ENCODE data around the gene RTP4. TPM values are rescaled to one million over a fixed set of nuclear protein-coding genes. Genes with fewer than 3 reads are reported as not detected.

Gene RTP4
- total and polyA plus RNA-seq, 2 of the 8 experiments (the other 6 are each of a cell fraction or from before 2014, with no cell fraction given): not detected

GRCh38 chr3:187358068-187358467, 10.1 kb upstream of the RTP4 start:
- Histone ChIP-seq H3K14ac (ENCODE audit: insufficient read length) (no peak overlapping the region), H3K27ac (ENCODE audit: low read depth, low read length) (no peak overlapping the region), H2BK5ac (ENCODE audit: low read depth, low read length) (no peak overlapping the region), H2AFZ (ENCODE audit: low read length) (no peak overlapping the region), H3K56ac (replicated peaks; ENCODE audit: insufficient read length, low read depth, low read length) (no peak overlapping the region), H3K23ac (ENCODE audit: insufficient read length) (no peak overlapping the region), H2BK20ac (ENCODE audit: low read length) (peak overlapping the region; percentile 92; the same call in 1 of the 2 replicates), H3K4me3 (ENCODE audit: extremely low read depth in 1 of 4, insufficient read depth in 2 of 4, low read depth in 3 of 4, low read length in 4 of 4) (no peak overlapping the region), H4K91ac (replicated peaks; ENCODE audit: insufficient read length, low read length) (no peak overlapping the region), H3K79me2 (ENCODE audit: control insufficient read depth in 1 of 2, insufficient read depth in 2 of 2, low read length in 2 of 2) (no peaks in the 10 kb centered on the region), H2BK12ac (ENCODE audit: low read depth, low read length) (no peak overlapping the region; the same call in 1 of the 2 replicates), H3K36me3 (ENCODE audit: control insufficient read depth in 2 of 4, insufficient read depth in 4 of 4, low read length in 3 of 4) (no peaks in the 10 kb centered on the region), H3K79me1 (ENCODE audit: low read depth, low read length) (no peaks in the 10 kb centered on the region), H3K4ac (replicated peaks; ENCODE audit: insufficient read length, low read depth, low read length) (no peak overlapping the region), H3K23me2 (ENCODE audit: low read depth, low read length) (no peaks in the 10 kb centered on the region), H3K18ac (ENCODE audit: extremely low read depth, low read length) (no peak overlapping the region), H3K4me2 (ENCODE audit: insufficient read depth in 1 of 2, low read depth in 2 of 2, low read length in 2 of 2) (no peak overlapping the region), H2BK120ac (replicated peaks; ENCODE audit: low read depth, low read length) (no peak overlapping the region), H2AK5ac (ENCODE audit: low read depth, low read length) (no peak overlapping the region; the same call in 1 of the 2 replicates), H2BK15ac (ENCODE audit: low read length) (no peak overlapping the region), H3K27me3 (replicated peaks in 1 of 4; ENCODE audit: control insufficient read depth in 3 of 4, extremely low read depth in 1 of 4, insufficient read depth in 3 of 4, low read length in 3 of 4) (no peaks in the 10 kb centered on the region; a peak in 1 of 7 replicates), H3K9ac (replicated peaks in 1 of 4; ENCODE audit: extremely low read depth in 1 of 4, low read depth in 3 of 4, low read length in 3 of 4) (no peak overlapping the region), H3K9me3 (ENCODE audit: insufficient read depth in 2 of 2, low read depth in 1 of 2, low read length in 1 of 2) (no peaks in the 10 kb centered on the region), H4K20me1 (replicated peaks in 1 of 2; ENCODE audit: control insufficient read depth in 1 of 2, insufficient read depth in 2 of 2, low read length in 2 of 2) (no peaks in the 10 kb centered on the region), H4K8ac (ENCODE audit: extremely low read depth, insufficient read depth, low read length) (no peak overlapping the region), H3K4me1 (replicated peaks in 1 of 4; ENCODE audit: control insufficient read depth in 3 of 4, insufficient read depth in 4 of 4, low read length in 3 of 4) (peaks cover 0 to 24% (median 16%) of the 10 kb centered on the region in 4 experiments; a peak in 5 of 7 replicates), H4K5ac (ENCODE audit: insufficient read length, low read depth, low read length) (no peak overlapping the region)
- POLR2A ChIA-PET (ENCODE audit: partially characterized antibody): no interaction called here
- CTCF ChIA-PET (ENCODE audit: partially characterized antibody): interaction anchor here (1.6 to 9.8 kb wide), 5 partner anchors 13 to 321 kb away, joined by 4 to 75 read pairs (median 6); no protein-coding TSS in a partner anchor
- FAIRE-seq: no peak
- 88% methylated on average over 1 of the region's 1 CpG; no CpG with 5 or more reads in 1 of the 2 experiments for whole genome bisulfite sequencing, 2 experiments (ENCODE audit: extremely low coverage in 1 of 2, insufficient coverage in 1 of 2, insufficient read length in 1 of 2, insufficient replicate concordance in 2 of 2, low coverage in 1 of 2, low lambda C conversion rate in 2 of 2, missing lambda C conversion rate in 1 of 2)
- no peak for DNase-seq (ENCODE audit: low read depth in 1 of 2, low spot score in 2 of 2)
- TF ChIP-seq SAP30 (IDR thresholded peaks at IDR 0.05; ENCODE audit: insufficient read depth, insufficient replicate concordance, low read length) (no peak), FOSL1 (IDR thresholded peaks at IDR 0.05; ENCODE audit: insufficient read depth, low read depth, low read length) (no peak), RNF2 (IDR thresholded peaks at IDR 0.05; ENCODE audit: borderline replicate concordance, low read depth, low read length, missing control alignments, poor library complexity, severe bottlenecking) (no peak), TEAD4 (IDR thresholded peaks at IDR 0.05; ENCODE audit: low read depth, low read length) (no peak), BCL11A (IDR thresholded peaks at IDR 0.05; ENCODE audit: low read depth in 2 of 2, low read length in 2 of 2) (no peak), HDAC6 (IDR thresholded peaks at IDR 0.05; ENCODE audit: low read depth, low read length) (no peak), TCF12 (IDR thresholded peaks at IDR 0.05; ENCODE audit: low read depth, low read length) (no peak), POU5F1 (IDR thresholded peaks at IDR 0.05; ENCODE audit: low read depth, low read length) (no peak), CHD2 (IDR thresholded peaks at IDR 0.05; ENCODE audit: low read length) (no peak), RXRA (IDR thresholded peaks at IDR 0.05; ENCODE audit: insufficient read depth, low read depth, low read length) (no peak), TAF1 (IDR thresholded peaks at IDR 0.05; ENCODE audit: low read depth, low read length) (no peak), NRF1 (IDR thresholded peaks at IDR 0.05; ENCODE audit: low read depth, low read length) (no peak)
